ENCODE data around the gene UTP4. TPM values are rescaled to one million over a fixed set of nuclear protein-coding genes. Genes with fewer than 3 reads are reported as not detected.

Gene UTP4
- total RNA-seq, 2 experiments from 2014 or later, result 40.1 to 40.3 TPM

GRCh38 chr16:69188716-69189115 lies 56.3 kb downstream of the UTP4 start:
- peaks cover 13% of the 10 kb centered on the region for H3K36me3 Mint-ChIP-seq (ENCODE audit: low read depth)
- Histone ChIP-seq H3K4me1 (ENCODE audit: insufficient read depth, low read length) (peaks cover 54% of the 10 kb centered on the region), H3K9me3 (ENCODE audit: control insufficient read depth in 1 of 2, insufficient read depth in 1 of 2, low read length in 2 of 2) (no peaks in the 10 kb centered on the region), H3K36me3 (ENCODE audit: insufficient read depth, low read length) (no peaks in the 10 kb centered on the region), H3K27me3 (ENCODE audit: control insufficient read depth in 1 of 2, insufficient read depth in 2 of 2, low read length in 2 of 2) (no peaks in the 10 kb centered on the region), H3K4me3 (ENCODE audit: low read length) (peak overlapping the region; percentile 81), H3K27ac (ENCODE audit: low read depth in 1 of 2, low read length in 2 of 2) (no peak overlapping the region)
- ATAC-seq (ENCODE audit: poor library complexity), result no peak
- H3K27me3 Mint-ChIP-seq, result no peaks in the 10 kb centered on the region
- no peaks in the 10 kb centered on the region for H3K9me3 Mint-ChIP-seq
- TF ChIP-seq CTCF (IDR thresholded peaks at IDR 0.05), result no peak
- H3K4me1 Mint-ChIP-seq (ENCODE audit: low read depth), result peaks cover 51% of the 10 kb centered on the region
- intact Hi-C loops (cut with DNase I, micrococcal nuclease), result loop anchor here (1.0 to 10.0 kb wide), 4 partner anchors 99 to 954 kb away; partner anchors contain the start of genes ESRP2 (in 1 of the 2), NFAT5 (in 1 of the 2) and VPS4A (in 1 of the 2)
- peak overlapping the region; percentile 93 for H3K4me3 Mint-ChIP-seq
- DNase-seq, result no peak
- POLR2A ChIA-PET, result interaction anchor here (0.6 to 3.2 kb wide), 11 partner anchors 10 to 344 kb away, joined by 3 to 20 read pairs (median 3); partner anchors contain the start of gene PDF
- CTCF ChIA-PET, result interaction anchor here (1.3 kb wide), 1 partner anchor 13 kb away, joined by 3 read pairs; no protein-coding TSS in a partner anchor
- peak overlapping the region; percentile 68 for H3K27ac Mint-ChIP-seq

- Histone ChIP-seq H3K27ac (ENCODE audit: low read depth in 1 of 2, low read length in 2 of 2) (no peak overlapping the region), H3K27me3 (ENCODE audit: control insufficient read depth in 1 of 2, insufficient read depth in 2 of 2, low read length in 2 of 2) (no peaks in the 10 kb centered on the region), H3K4me1 (ENCODE audit: insufficient read depth, low read length) (peaks cover 48% of the 10 kb centered on the region), H3K9me3 (ENCODE audit: control insufficient read depth in 1 of 2, insufficient read depth in 1 of 2, low read length in 2 of 2) (no peaks in the 10 kb centered on the region), H3K36me3 (ENCODE audit: insufficient read depth, low read length) (no peaks in the 10 kb centered on the region), H3K4me3 (ENCODE audit: low read length) (no peak overlapping the region)
- CTCF ChIA-PET, result no interaction called here
- H3K36me3 Mint-ChIP-seq (ENCODE audit: low read depth), result peaks cover 13% of the 10 kb centered on the region
- intact Hi-C loops (cut with DNase I, micrococcal nuclease), result no loop called here
- TF ChIP-seq CTCF (IDR thresholded peaks at IDR 0.05), result no peak
- no peak for ATAC-seq (ENCODE audit: poor library complexity)
- H3K4me3 Mint-ChIP-seq, result peak overlapping the region; percentile 55
- POLR2A ChIA-PET, result interaction anchor here (0.6 to 1.0 kb wide), 3 partner anchors 24 to 254 kb away, joined by 3 read pairs; no protein-coding TSS in a partner anchor
- no peaks in the 10 kb centered on the region for H3K9me3 Mint-ChIP-seq
- H3K27me3 Mint-ChIP-seq, result no peaks in the 10 kb centered on the region
- DNase-seq, result no peak
- H3K27ac Mint-ChIP-seq, result peak overlapping the region; percentile 60
- H3K4me1 Mint-ChIP-seq (ENCODE audit: low read depth), result peaks cover 47% of the 10 kb centered on the region
These were observed 57.7 kb downstream of the UTP4 start for GRCh38 chr16:69190046-69190588.

DNA sequence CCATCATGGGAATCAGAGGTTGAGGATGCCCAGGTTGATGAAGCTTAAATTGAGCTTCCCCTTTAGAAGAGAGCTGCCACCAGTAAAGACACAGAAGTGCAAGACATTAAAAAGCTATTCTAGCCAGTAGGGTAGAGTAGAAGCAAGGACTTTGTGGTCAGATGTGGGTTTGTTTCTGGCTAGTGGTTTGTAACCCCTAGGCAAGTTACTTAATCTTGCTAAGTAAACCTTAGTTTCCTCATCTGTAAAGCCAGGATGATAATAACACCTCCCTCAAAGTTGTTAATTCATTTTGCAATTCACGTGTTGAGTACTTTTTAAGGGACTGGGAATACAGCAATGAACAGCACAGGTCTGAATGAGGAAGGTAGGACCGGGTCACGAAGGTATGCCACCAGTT lies 58.1 kb downstream of the UTP4 start:
- DNase-seq, result no peak
- intact Hi-C loops (cut with DNase I, micrococcal nuclease), result no loop called here
- Mint-ChIP-seq H3K27ac (peak overlapping the region; percentile 60), H3K36me3 (ENCODE audit: low read depth) (peaks cover 13% of the 10 kb centered on the region), H3K27me3 (no peaks in the 10 kb centered on the region), H3K9me3 (no peaks in the 10 kb centered on the region), H3K4me1 (ENCODE audit: low read depth) (peaks cover 47% of the 10 kb centered on the region), H3K4me3 (peak overlapping the region; percentile 55)
- Histone ChIP-seq H3K4me3 (ENCODE audit: low read length) (no peak overlapping the region), H3K36me3 (ENCODE audit: insufficient read depth, low read length) (no peaks in the 10 kb centered on the region), H3K27me3 (ENCODE audit: control insufficient read depth in 1 of 2, insufficient read depth in 2 of 2, low read length in 2 of 2) (no peaks in the 10 kb centered on the region), H3K4me1 (ENCODE audit: insufficient read depth, low read length) (peaks cover 43% of the 10 kb centered on the region), H3K9me3 (ENCODE audit: control insufficient read depth in 1 of 2, insufficient read depth in 1 of 2, low read length in 2 of 2) (no peaks in the 10 kb centered on the region), H3K27ac (ENCODE audit: low read depth in 1 of 2, low read length in 2 of 2) (no peak overlapping the region)
- no peak for TF ChIP-seq CTCF (IDR thresholded peaks at IDR 0.05)
- POLR2A ChIA-PET, result interaction anchor here (0.6 to 1.0 kb wide), 3 partner anchors 24 to 254 kb away, joined by 3 read pairs; no protein-coding TSS in a partner anchor
- ATAC-seq (ENCODE audit: poor library complexity), result no peak
- CTCF ChIA-PET, result interaction anchor here (0.7 kb wide), 1 partner anchor 53 kb away, joined by 3 read pairs; no protein-coding TSS in a partner anchor

All from CD4-positive, alpha-beta T cell (primary cell).